Panc1 (cell line): ENCODE measurements around the gene CSTF1. TPM values are rescaled to one million over a fixed set of nuclear protein-coding genes. Genes with fewer than 3 reads are reported as not detected.

ENCODE experiments used
- ATAC-seq: fragments of 200-7000 bp; cut with Tn5 transposase; 2 replicates; pipeline ENCODE4 v1.9.1; 2020; ENCODE audit warnings: mild to moderate bottlenecking, moderate library complexity
- BruUV-seq: library from RNA; stranded (reverse); fragments of 400-500 nt; replicated peaks from 2 replicates; lab custom pipeline; 2021; lab: Mats Ljungman, UMichigan
- CTCF ChIA-PET: fragments of 300-600 bp; sonication (Branson Sonifier 250); formaldehyde crosslinking; loops from one replicate; lab custom pipeline; 2022; ENCODE audit warnings: antibody characterized with exemption; lab: Charles Lee
- POLR2A ChIA-PET: fragments of 300-600 bp; sonication (Branson Sonifier 250); formaldehyde crosslinking; loops from one replicate; lab custom pipeline; 2022; ENCODE audit warnings: antibody characterized with exemption; lab: Charles Lee
- DNase-seq: peaks from one replicate; pipeline ENCODE4 v3.0.0-alpha.2; 2010; ENCODE audit warnings: low read depth, low spot score
- H3K27ac ChIP-seq: 2 replicates; pipeline ENCODE4 v1.5.1; 2011; ENCODE audit warnings: mild to moderate bottlenecking, low read length, inconsistent platforms
- H3K27me3 ChIP-seq: fragments of 200-500 bp; sonication (Bioruptor generic); 2 replicates; pipeline ENCODE4 v1.6.0; 2014; ENCODE audit warnings: low read length, inconsistent platforms; ENCODE audit not compliant: control insufficient read depth, insufficient read depth
- H3K36me3 ChIP-seq: fragments of 200-500 bp; sonication (Bioruptor generic); 2 replicates; pipeline ENCODE4 v1.5.1; 2014; ENCODE audit warnings: inconsistent platforms, mild to moderate bottlenecking, low read length, moderate library complexity; ENCODE audit not compliant: control insufficient read depth, insufficient read depth
- H3K4me1 ChIP-seq: 2 replicates; pipeline ENCODE4 v1.5.1; 2011; ENCODE audit warnings: inconsistent platforms, mild to moderate bottlenecking, low read length, moderate library complexity; ENCODE audit not compliant: control insufficient read depth, insufficient read depth
- H3K4me3 ChIP-seq, 2 experiments: 2 replicates each; pipeline ENCODE4 v1.5.1; 2011 to 2012; ENCODE audit warnings: low read depth in 2 of 2, low read length in 2 of 2, mild to moderate bottlenecking in 2 of 2, inconsistent platforms in 1 of 2, moderate library complexity in 1 of 2
- H3K9me3 ChIP-seq: fragments of 200-500 bp; sonication (Bioruptor generic); 2 replicates; pipeline ENCODE4 v1.5.1; 2014; ENCODE audit warnings: low read depth, mild to moderate bottlenecking, inconsistent platforms, low read length, moderate library complexity; ENCODE audit not compliant: control insufficient read depth, insufficient read depth
- POLR2AphosphoS5 ChIP-seq: IDR thresholded peaks from 2 replicates; pipeline ENCODE4 v1.6.1; 2012; ENCODE audit warnings: mild to moderate bottlenecking, low read depth, low read length, moderate library complexity
- SIN3A ChIP-seq: IDR thresholded peaks from 2 replicates; pipeline ENCODE4 v1.6.1; 2012; ENCODE audit warnings: low read depth, mild to moderate bottlenecking, low read length, moderate library complexity, borderline replicate concordance; ENCODE audit not compliant: insufficient read depth
- TCF7L2 ChIP-seq: IDR thresholded peaks from 2 replicates; pipeline ENCODE4 v1.6.1; 2011; ENCODE audit warnings: mild to moderate bottlenecking, low read depth, low read length, inconsistent platforms
- in situ Hi-C: cut with HindIII; loops from 2 replicates; pipeline ENCODE4 v1.10.0; 2016; ENCODE audit warnings: low sequenced_read_pairs, low pct_unique_long_range_greater_than_20kb
- intact Hi-C: fragments of 100-400 bp; cut with micrococcal nuclease; formaldehyde crosslinking; loops from one replicate; pipeline ENCODE4 v1.10.0; 2022; ENCODE audit not compliant: unreplicated experiment
- total RNA-seq: library from RNA; stranded (reverse); gene quantifications from one replicate; pipeline ENCODE4 v1.2.1, GENCODE V29; 2021; ENCODE audit not compliant: unreplicated experiment
- TF ChIP-seq, protein P1 (sequence below), 2 experiments: IDR thresholded peaks; 2 replicates each; pipeline ENCODE4 v1.6.1; 2011 to 2012; ENCODE audit warnings: low read depth in 2 of 2, control low read depth in 1 of 2, low read length in 1 of 2, mild to moderate bottlenecking in 1 of 2, moderate library complexity in 1 of 2; ENCODE audit not compliant: insufficient read depth in 1 of 2
- TF ChIP-seq, protein P2 (sequence below): fragments of 450-650 bp; IDR thresholded peaks from 2 replicates; pipeline ENCODE4 v1.5.1; 2017; ENCODE audit warnings: mild to moderate bottlenecking

The CSTF1 gene
- total RNA-seq, 1 experiment from 2014 or later: 46.3 TPM

DNA sequence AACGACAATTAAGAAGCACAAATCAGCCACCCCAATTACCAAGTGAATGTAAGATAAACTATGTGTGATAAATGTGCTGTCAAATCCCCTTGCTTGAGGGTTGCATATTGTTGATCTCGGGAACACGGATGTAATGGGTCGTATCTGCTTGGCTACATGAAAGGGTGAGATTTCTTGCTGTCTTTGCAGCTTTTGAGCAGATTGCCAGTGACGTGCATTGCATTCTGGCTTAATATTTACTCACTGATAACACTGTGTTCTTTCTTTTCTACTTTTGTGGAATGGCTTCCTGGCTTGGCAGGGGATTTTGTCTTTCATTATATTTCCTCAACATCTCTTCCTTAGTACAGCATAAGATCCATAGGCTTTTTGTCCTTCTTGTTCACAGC, 44.1 kb upstream of the CSTF1 start:
- in situ Hi-C loops (no loop called here), intact Hi-C loops (no loop called here)
- Histone ChIP-seq H3K27ac (no peak overlapping the region), H3K27me3 (peaks cover 6% of the 10 kb centered on the region), H3K36me3 (no peaks in the 10 kb centered on the region), H3K4me3 (no peak overlapping the region), H3K4me1 (no peaks in the 10 kb centered on the region; the same call in 1 of the 2 replicates), H3K9me3 (no peaks in the 10 kb centered on the region)
- BruUV-seq: no TSS peak
- DNase-seq (no peak), ATAC-seq (no peak)
- ChIA-PET POLR2A (no interaction called here), CTCF (interaction anchor here (0.7 kb wide), 1 partner anchor 101 kb away, joined by 4 read pairs; no protein-coding TSS in a partner anchor)
- TF ChIP-seq, protein P1, sequence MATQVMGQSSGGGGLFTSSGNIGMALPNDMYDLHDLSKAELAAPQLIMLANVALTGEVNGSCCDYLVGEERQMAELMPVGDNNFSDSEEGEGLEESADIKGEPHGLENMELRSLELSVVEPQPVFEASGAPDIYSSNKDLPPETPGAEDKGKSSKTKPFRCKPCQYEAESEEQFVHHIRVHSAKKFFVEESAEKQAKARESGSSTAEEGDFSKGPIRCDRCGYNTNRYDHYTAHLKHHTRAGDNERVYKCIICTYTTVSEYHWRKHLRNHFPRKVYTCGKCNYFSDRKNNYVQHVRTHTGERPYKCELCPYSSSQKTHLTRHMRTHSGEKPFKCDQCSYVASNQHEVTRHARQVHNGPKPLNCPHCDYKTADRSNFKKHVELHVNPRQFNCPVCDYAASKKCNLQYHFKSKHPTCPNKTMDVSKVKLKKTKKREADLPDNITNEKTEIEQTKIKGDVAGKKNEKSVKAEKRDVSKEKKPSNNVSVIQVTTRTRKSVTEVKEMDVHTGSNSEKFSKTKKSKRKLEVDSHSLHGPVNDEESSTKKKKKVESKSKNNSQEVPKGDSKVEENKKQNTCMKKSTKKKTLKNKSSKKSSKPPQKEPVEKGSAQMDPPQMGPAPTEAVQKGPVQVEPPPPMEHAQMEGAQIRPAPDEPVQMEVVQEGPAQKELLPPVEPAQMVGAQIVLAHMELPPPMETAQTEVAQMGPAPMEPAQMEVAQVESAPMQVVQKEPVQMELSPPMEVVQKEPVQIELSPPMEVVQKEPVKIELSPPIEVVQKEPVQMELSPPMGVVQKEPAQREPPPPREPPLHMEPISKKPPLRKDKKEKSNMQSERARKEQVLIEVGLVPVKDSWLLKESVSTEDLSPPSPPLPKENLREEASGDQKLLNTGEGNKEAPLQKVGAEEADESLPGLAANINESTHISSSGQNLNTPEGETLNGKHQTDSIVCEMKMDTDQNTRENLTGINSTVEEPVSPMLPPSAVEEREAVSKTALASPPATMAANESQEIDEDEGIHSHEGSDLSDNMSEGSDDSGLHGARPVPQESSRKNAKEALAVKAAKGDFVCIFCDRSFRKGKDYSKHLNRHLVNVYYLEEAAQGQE (IDR thresholded peaks at IDR 0.05; ENCODE audit: insufficient read depth in 1 of 2, low read depth in 2 of 2, low read length in 1 of 2): no peak
- TF ChIP-seq TCF7L2 (no peak), SIN3A (no peak), POLR2AphosphoS5 (no peak)
- TF ChIP-seq, protein P2, sequence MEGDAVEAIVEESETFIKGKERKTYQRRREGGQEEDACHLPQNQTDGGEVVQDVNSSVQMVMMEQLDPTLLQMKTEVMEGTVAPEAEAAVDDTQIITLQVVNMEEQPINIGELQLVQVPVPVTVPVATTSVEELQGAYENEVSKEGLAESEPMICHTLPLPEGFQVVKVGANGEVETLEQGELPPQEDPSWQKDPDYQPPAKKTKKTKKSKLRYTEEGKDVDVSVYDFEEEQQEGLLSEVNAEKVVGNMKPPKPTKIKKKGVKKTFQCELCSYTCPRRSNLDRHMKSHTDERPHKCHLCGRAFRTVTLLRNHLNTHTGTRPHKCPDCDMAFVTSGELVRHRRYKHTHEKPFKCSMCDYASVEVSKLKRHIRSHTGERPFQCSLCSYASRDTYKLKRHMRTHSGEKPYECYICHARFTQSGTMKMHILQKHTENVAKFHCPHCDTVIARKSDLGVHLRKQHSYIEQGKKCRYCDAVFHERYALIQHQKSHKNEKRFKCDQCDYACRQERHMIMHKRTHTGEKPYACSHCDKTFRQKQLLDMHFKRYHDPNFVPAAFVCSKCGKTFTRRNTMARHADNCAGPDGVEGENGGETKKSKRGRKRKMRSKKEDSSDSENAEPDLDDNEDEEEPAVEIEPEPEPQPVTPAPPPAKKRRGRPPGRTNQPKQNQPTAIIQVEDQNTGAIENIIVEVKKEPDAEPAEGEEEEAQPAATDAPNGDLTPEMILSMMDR: no peak

DNA sequence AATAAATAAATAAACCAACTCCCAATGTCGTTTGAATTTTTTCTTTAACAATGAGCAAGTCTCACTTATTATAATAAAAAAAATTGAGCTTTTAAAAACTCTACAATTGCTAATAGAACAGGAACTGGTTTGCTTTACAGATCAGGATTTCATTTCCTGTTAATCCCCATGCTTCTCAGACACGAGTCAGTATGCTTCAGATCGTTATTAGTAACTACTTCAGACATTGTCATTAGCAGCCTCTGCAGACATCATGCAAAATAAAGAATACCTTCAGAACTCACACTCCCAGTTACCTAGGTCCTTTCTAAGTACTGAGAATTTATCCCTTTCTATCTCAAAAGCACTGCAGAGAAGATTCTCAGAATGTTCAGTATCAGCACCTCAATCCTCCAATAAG, 43.7 kb upstream of the CSTF1 start:
- H3K36me3 ChIP-seq: no peaks in the 10 kb centered on the region
- no peaks in the 10 kb centered on the region for H3K9me3 ChIP-seq
- no TSS peak for BruUV-seq
- H3K27me3 ChIP-seq: peaks cover 2% of the 10 kb centered on the region; the same call in 1 of the 2 replicates
- ChIA-PET POLR2A (no interaction called here), CTCF (interaction anchor here (0.7 kb wide), 1 partner anchor 102 kb away, joined by 4 read pairs; no protein-coding TSS in a partner anchor)
- TF ChIP-seq TCF7L2 (no peak), SIN3A (no peak), POLR2AphosphoS5 (no peak)
- TF ChIP-seq, protein P1 (IDR thresholded peaks at IDR 0.05; ENCODE audit: insufficient read depth in 1 of 2, low read depth in 2 of 2, low read length in 1 of 2): no peak
- TF ChIP-seq, protein P2: no peak
- H3K4me3 ChIP-seq: no peak overlapping the region
- H3K27ac ChIP-seq: no peak overlapping the region
- intact Hi-C loops (no loop called here), in situ Hi-C loops (no loop called here)
- no peak for DNase-seq
- no peaks in the 10 kb centered on the region; the same call in 1 of the 2 replicates for H3K4me1 ChIP-seq
- ATAC-seq: no peak
